HG03196 (cell line): ENCODE data around the gene MRGPRD.
"Not testable (repeated sequence)": the region's sequence is repeated elsewhere in the genome, so short reads cannot be mapped to it uniquely, and the experiment has no call there.

Experiments used
- ATAC-seq: cut with Tn5 transposase; IDR thresholded peaks from one replicate; pipeline ENCODE4 v1.9.1; 2021; ENCODE audit not compliant: unreplicated experiment

MRGPRD gene

DNA sequence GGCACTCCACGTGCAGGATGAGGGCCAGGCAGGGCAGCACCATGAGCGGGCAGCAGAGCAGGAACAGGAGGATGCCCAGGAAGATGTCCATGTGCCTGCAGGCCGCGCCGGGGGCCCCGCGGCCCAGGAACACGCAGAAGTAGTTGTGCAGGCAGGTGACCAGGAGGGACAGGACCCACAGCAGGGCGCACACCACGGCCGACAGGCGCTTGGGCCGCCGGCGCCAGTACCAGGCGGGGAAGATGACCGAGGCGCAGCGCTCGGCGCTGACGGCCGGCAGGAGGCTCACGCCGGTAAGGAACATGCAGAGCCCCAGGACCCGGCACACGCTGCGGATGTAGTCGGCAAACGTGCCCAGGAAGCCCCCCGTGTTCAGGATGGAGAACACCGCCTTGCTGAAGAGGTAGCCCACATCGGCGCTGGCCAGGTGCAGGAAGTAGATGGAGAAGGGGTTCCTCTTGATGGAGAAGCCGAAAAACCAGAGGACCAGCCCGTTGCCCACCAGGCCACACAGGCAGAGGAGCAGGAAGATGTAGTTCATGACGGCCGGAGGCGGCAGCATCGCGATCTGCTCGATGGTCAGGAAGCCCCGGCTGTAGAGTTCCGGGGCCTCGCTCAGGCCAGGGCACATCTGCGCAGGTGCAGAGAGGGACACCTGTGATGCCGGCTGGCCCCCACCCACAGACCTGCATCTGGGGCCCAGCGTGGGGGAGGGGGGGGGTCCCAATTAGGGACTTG is 25.0 kb upstream of the MRGPRD start:
- ATAC-seq: no peak

DNA sequence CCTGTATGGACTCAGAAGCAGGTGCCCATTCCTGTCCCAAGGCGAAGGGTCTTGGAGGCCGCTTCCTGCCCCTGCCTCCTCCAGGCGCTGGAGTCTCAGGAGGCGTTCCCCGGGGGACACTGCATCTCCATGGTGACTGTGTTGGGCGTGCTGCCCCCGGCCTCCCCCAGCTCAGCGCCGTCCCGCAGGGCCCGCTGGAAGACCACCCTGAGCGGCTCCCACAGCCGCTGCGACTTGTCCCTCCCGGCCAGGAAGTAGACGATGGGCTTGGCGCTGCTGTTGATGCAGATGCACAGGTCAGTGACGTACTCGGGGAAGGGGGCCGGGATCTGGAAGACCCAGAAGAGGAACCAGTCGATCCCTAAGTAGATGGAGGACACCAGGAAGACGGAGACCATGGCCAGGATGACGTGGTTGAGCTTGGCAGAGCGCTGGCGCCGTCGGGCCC is 24.4 kb upstream of the MRGPRD start:
- ATAC-seq: no peak

DNA sequence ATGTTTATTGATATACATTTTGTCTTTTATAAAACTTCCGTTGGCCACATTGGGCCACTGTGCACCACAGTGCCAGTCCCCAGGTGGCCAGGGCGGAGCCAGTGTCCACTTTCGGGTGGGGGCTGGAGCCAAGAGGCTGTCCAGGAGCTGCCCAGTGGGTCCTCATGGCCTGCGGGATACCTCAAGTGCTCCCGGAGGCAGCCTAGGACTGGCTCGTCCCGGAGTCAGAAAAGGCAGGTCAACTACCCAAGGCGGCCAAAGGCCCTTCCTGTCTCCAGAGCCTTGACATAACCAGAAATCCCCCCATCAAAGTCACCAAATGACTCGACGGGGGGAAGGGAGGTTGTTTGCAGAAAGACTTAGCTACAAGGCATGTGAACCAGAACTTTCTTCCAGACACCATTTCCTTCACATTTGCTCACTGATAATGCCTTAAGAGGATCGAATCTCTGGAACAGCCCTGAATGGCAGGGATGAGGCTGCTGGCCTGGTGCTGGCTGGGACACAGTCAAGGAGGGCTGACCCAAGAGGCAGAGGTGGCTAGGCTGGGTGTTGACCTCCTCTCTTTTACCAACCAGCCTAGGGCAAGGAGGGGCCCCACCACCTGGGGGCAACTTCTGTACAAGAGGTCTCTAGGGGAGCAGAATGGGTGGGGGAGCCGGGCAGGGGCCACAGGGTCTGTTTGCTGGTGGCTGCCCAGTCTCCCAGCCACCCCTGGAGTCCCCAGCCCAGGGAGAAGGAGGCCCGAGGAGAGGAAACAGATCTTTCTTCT is 23.8 kb upstream of the MRGPRD start:
- ATAC-seq: no peak

DNA sequence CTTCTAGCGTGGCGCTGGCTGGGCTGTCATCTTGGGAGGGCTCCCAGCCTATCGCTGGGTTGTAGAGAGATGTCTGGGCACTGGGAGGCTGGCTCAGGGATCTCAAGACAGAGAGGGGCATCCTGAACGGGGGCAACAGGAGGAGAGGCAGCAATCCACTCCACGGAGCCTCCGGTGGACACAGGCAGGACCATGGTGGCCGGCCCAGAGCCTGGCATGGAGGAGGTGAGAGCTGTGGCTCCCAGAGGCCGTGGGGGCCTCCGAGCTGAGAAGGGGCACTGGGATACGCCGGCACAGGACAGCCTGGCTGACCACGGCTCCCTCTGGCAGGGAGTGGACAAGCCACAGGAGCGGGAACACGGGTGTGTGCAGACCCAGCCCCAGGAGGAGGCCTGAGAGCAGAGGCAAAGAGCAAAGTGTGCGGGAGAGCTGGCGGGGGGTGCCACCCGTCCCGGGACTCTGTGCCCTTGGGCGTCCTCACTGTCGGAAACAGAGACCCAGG is 23.1 kb upstream of the MRGPRD start:
- no peak for ATAC-seq

DNA sequence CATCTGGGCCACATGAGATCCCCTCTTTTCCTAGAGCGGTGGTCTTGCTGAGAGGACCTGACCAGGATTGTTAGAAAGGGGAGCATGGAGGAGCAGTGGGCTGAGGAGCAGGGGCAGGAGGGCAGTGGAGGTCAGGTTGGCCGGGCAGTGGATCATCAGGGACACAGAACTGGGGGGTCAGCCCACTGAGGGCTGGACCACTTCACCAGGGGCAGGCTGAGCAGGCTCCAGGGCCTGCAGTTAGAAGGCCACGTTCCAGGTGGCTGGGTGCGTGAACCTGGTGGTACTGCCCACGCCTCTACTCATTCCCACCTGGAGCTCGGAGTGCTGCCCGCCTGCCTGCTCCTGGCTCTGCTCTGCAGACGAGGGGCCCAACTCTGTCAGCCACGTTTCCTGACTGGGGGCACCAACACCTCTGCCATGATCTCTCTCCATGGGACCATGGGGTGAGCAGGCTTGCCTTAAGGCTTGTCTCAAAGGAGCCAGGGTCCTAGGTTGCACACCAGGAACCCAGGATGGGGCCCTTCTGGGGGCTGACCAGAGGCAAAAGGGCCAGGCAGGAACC is 22.6 kb upstream of the MRGPRD start:
- no peak for ATAC-seq

DNA sequence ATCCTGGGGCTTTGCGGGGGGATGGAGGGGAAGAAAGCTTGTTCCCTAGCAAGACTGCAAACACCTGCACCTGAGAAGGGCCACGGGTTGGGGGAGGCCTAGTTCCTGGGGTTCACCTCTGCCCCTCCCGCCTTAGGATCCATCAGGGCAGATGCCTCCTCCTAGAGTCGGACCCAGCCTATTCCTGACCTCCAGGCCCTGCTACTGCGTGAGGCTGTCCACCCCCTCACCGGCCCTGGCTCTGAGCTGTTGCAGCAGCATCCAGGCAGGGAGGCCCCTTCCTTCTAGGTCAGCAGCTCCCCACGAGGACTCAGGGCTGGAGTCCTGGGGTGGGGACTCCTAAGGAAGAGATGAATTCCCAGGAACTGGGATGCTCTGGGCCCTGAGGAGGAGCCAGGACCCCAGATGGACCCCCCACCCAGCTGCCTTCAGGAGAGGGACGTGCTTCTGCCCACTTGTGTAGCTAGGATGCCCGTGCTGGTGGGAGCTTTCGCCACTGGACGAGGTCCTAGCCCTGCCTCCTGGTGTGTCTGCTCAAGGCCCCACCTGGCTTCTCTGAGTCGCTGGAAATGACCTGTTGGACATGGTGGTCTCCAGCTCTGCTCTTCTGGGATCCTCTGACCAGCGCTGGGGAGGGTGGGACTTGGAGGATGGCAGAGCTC is 21.9 kb upstream of the MRGPRD start:
- ATAC-seq: no peak

DNA sequence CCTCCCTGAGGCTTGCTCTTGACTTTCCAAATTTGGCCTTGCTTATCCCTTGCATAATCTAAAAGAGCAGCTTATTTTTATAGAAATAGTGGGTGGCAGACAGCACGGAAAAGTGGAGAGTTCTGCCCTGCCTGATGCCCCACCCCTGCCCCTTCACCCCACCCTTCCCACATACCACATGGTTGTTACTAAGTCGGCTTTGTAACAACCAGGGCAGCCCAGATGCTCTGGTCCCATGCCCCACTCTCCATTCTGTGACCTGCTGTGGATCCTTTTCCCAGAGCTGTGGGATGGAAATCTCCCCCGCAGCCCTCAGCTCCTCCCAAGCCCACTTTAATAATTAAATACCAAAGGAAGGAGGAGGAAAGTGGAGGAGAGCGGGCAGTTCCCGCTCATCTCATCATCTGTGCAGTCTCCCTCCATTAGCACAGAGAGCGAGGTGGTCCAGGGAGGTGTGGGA is 21.4 kb upstream of the MRGPRD start:
- ATAC-seq: no peak

DNA sequence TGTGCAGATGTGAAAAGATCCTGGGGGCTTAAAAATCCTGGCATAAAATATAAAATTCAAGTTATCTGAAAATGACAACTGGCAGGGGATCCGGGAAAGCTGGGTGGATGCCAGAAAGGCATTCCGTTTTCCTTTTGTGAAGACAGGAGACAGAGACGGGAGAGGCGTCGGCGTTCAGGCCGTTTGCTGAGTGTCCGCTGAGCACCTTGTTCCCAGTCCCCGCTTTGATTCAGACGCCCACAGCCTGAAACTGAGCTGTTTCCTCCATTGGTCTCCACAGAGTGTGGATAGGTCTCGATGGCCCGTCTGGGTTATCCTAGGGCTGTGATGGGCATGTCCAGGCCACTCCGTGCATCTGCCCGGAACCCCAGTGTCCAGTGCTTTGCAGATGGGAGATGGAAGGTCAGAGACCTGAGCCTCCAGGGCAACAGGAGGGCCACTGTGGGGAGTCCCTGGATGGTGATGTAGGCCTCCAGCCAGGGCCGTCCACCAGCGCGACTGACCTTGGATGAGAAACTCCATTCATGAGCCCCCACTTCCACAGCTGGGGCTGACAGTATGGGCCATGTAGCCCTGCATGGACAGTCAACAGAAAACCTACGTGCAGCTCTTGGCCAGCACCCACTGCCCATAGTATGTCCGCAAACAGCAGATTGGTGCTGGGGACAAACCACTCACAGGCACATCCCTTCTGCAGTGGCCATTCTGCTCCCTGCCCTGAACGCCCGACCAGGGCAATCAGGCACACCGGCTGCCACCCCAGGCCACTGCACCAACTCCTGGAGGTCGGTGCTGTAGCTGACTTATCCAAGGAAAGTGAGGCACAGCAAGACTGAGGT is 20.7 kb upstream of the MRGPRD start:
- ATAC-seq: no peak

DNA sequence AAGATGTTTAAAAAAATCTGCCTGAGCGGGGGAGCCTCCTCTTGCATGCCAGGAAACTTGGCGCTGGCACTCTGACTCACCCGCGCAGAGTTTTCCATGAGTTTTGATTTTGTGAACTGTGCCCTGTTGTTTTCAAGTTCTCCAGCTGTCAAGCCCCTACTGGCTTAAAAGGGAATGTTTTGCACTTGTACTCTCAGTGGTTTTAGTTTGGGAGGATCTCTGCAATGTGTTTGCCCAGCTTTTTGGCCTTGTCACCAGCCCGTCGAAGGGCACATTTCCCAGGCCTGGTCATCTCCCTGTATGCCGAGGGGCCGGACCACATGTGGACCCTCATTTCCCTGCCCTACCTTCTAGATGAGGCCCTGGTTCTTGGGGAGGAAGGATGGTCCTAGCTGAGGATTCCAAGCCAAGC is 20.1 kb upstream of the MRGPRD start:
- no peak for ATAC-seq

DNA sequence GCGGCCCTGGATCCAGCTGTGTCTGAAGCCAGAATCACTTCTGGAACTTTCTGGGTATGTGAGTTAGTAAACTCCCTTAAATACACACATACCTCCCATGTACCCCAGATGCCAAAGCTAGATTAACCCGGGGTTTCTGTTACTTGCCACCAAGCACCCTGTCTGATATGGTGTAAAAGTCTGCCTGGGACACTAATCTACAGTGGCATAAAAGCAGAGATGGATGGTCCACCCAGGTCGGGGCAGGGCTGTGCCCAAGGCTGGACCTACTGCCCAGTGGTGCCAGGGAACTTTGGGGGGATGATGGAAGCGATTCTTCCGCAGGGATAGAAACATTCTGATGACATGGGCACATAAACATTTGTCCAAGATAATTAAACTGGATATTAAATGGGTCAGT is 19.6 kb upstream of the MRGPRD start:
- ATAC-seq: no peak

DNA sequence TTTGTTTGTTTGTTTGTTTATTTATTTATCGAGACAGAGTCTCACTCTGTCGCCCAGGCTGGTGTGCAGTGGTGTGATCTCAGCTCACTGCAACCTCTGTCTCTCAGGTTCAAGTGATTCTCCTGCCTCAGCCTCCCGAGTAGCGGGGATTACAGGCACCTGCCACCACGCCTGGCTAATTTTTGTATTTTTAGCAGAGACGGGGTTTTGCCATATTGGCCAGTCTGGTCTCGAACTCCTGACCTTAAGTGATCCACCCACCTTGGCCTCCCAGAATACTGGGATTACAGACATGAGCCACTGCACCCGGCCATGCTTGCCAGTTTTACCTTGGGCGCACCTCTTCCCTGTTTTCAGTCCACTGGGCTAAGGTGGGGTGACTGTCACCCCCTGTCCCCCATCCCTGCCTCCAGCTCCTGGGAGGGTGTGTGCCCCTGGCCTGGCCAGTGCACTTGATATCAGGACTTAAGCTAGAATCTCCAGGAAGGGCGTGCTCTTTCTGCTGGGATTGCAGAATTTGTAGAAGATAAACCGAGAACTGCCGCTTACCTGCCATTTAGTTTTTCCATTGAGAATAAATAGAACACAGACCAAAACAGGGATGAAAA is 19.1 kb upstream of the MRGPRD start:
- ATAC-seq: not testable (repeated sequence)

DNA sequence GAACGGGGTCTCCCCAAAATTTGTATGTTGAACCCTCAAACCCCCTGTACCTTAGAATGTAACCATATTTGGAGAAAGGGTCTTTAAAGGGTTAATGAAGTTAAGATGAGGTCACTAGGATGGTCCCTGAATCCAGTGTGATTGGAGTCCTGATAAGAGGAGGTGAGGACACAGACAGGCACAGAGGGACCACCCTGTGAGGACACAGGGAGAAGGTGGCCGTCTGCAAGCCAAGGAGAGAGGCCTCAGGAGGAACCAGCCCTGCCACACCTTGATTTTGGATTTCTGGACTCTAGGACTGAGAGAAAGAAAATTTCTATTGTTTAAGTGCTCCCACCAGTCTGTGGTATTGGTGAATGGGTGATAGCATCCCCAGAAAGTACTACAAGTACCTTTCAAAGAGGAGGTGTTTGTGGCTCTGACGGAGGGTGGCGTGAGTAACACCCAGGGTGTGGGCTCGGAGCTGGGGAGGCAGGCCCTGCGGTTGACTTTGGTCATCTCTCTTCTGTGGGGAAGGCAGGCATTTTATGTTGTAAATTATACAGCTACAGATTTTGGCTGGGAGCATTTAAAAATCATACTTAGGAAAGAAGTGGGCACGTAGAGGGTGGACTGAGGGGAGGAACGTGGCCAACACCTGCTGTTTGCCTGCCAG is 18.4 kb upstream of the MRGPRD start:
- no peak for ATAC-seq

DNA sequence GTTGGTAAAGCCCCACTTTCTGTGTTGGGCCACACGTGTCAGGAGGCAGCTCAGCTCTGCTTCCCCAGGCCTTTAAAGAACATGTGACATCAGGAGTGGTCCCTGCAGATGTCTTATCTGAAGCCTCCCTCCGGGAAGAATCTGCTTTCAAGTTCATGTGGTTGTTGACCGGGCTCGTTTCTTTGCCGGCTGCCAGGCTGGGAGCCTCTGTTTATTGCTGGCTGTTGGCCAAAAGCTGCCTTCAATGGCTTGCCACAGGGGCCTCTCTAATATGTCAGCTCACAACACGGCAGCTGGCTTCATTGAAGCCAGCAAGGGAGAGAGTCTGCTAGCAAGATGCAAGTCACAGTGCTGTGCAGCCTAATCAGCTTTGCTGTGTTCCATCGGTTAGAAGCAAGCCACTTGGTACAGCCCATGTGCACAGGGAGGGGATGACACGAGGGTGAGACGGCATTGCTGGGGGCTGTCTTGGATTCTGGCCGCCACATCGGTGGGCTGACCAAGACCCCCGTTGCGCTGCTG is 17.7 kb upstream of the MRGPRD start:
- no peak for ATAC-seq

DNA sequence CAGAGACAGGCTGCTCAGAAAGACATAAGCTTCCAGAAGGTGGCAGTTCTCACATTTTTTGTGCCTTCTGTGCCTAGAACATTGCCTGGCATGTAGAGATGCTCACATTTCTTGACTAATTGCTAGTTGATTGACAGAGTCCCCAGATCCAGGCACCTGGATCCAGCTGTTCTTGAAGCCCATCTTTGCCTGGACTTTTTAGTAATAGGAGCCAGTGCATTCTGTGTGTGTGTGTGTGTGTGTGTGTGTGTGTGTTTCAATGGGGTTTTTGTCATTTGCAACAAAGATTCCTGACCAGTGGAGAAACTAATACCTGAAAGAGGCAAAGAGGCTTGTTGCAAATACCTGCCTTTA is 17.2 kb upstream of the MRGPRD start:
- ATAC-seq: no peak

DNA sequence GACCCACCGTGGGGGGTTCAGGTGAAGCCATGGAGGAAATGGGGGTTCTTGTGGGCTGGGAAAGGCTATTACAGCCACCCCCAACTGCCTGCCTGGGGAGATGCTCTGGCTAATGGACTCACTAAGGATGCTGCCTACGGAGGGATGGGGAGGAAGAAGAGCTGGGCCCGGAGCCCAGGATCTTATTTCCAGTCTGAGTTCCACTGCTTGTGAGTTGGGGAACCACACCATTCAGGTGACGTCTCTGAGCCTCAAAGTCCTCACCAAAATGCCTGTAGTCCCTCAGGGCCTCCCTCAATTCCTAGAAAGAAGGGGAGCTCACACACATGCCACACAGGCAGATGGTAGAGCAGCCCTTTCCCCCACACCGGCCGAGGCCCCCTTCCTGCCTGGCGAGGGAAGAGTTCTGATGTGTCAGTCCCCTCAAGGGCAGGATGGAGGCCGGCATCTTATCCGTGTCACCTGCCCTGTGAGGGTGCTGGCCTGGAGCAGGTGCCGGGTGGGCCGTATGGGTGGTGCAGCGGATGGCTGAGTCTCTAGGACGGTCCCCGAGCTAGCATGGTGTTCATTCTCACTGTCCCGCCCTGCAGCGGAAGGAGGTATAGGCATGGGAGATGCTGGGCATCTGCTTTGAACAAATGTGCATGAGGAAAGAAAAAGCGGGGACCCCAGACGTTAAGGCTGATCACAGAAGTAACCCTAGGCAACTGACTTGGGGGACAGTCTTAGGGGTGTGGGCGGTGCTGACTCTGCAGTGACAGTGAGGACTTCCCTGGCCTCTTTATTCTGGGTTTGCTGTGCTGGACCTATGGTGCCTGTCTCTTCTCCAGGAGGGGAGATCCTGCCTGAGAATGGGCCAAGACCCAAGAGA is 16.6 kb upstream of the MRGPRD start:
- no peak for ATAC-seq

DNA sequence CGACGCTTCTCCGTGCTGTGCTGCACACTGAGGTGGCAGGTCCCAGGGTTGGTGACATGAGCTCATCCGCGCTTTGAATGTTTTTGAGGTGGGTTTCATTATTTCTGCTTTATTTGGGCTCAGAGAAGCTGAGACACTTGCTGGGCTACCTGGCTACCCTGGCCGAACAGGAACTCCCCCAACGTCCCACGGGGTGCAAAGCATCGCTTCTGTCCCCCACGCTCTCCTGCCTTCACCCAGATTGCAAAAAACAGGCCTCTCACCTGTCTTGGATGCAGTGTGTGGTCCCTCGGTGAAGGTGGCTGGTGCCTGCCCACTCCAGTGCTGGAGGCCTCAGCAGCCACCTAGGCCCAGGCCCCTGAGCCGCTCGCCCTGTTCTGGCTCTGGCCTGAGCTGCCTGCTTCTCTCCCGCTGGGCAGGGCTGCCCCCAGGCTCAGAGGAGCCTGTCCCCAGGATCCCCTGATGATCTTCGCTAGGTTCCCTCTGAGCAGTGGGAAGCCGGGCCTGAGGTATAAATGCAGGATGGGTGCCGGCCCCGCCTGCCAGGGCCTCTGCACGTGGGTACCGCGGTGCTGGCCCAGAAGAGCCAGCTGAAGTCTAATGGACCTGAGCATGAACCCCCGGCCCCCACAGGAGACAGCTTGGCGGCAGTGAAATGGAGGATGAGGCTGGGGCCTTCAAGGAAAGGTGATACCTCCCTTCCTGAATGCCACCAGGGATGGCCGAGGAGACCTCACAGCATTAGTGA is 15.8 kb upstream of the MRGPRD start:
- ATAC-seq: no peak

DNA sequence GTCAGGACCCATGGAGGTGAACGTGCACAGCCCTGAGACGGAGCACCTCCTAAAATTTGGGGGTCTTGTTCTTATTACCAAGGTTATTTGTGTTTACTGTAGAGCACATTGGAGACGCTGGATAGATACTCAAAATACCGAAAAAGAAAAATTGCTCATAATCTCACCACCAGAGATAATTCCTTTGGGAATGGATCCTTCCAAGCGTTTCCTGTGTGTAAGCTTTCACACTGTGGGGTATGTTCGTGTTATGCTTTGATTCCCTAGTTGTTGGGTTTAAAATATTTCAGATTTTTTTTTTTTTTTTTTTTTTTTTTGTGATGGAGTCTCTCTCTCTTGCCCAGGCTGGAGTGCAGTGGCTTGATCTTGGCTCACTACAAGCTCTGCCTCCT is 14.1 kb upstream of the MRGPRD start:
- ATAC-seq: no peak
